ENCODE measurements around the gene ST6GALNAC3.
"Not testable (repeated sequence)": the region's sequence is repeated elsewhere in the genome, so short reads cannot be mapped to it uniquely, and the experiment has no call there.

The ST6GALNAC3 gene

GRCh38 chr1:76625886-76626678 lies 551.5 kb downstream of the ST6GALNAC3 start:
- in situ Hi-C loops (cut with HindIII; ENCODE audit: low pct_unique_long_range_greater_than_20kb, low sequenced_read_pairs), result no loop called here
- DNase-seq (ENCODE audit: low read depth in 1 of 2, low spot score in 1 of 2), result no peak
- TF ChIP-seq JUND (IDR thresholded peaks at IDR 0.05; ENCODE audit: low read depth), result no peak

GRCh38 chr1:76627498-76627897 lies 553.0 kb downstream of the ST6GALNAC3 start:
- TF ChIP-seq JUND (IDR thresholded peaks at IDR 0.05; ENCODE audit: low read depth), result no peak
- no peak for DNase-seq (ENCODE audit: low read depth in 1 of 2, low spot score in 1 of 2)
- in situ Hi-C loops (cut with HindIII; ENCODE audit: low pct_unique_long_range_greater_than_20kb, low sequenced_read_pairs), result no loop called here

- in situ Hi-C loops (cut with HindIII; ENCODE audit: low pct_unique_long_range_greater_than_20kb, low sequenced_read_pairs), result no loop called here
- no peak for DNase-seq (ENCODE audit: low read depth in 1 of 2, low spot score in 1 of 2)
- no peak for TF ChIP-seq JUND (IDR thresholded peaks at IDR 0.05; ENCODE audit: low read depth)
Measured at GRCh38 chr1:76627901-76628300, 553.4 kb downstream of the ST6GALNAC3 start.

- in situ Hi-C loops (cut with HindIII; ENCODE audit: low pct_unique_long_range_greater_than_20kb, low sequenced_read_pairs), result no loop called here
- no peak for TF ChIP-seq JUND (IDR thresholded peaks at IDR 0.05; ENCODE audit: low read depth)
- no peak for DNase-seq (ENCODE audit: low read depth in 1 of 2, low spot score in 1 of 2)
Measured at GRCh38 chr1:76632136-76632535, 557.6 kb downstream of the ST6GALNAC3 start.

GRCh38 chr1:76635784-76636183 lies 561.2 kb downstream of the ST6GALNAC3 start:
- DNase-seq (ENCODE audit: low read depth in 1 of 2, low spot score in 1 of 2), result no peak
- no peak for TF ChIP-seq JUND (IDR thresholded peaks at IDR 0.05; ENCODE audit: low read depth)
- in situ Hi-C loops (cut with HindIII; ENCODE audit: low pct_unique_long_range_greater_than_20kb, low sequenced_read_pairs), result no loop called here

GRCh38 chr1:76639181-76639580 lies 564.6 kb downstream of the ST6GALNAC3 start:
- in situ Hi-C loops (cut with HindIII; ENCODE audit: low pct_unique_long_range_greater_than_20kb, low sequenced_read_pairs), result no loop called here
- DNase-seq (ENCODE audit: low read depth in 1 of 2, low spot score in 1 of 2), result no peak

GRCh38 chr1:76640092-76640491 lies 565.5 kb downstream of the ST6GALNAC3 start:
- no peak for TF ChIP-seq JUND (IDR thresholded peaks at IDR 0.05; ENCODE audit: low read depth)
- in situ Hi-C loops (cut with HindIII; ENCODE audit: low pct_unique_long_range_greater_than_20kb, low sequenced_read_pairs), result no loop called here
- no peak for DNase-seq (ENCODE audit: low read depth in 1 of 2, low spot score in 1 of 2)

More at GRCh38 chr1:76639181-76639580, 564.6 kb downstream of the ST6GALNAC3 start:
- TF ChIP-seq JUND (IDR thresholded peaks at IDR 0.05; ENCODE audit: low read depth), result no peak

GRCh38 chr1:76640723-76641122 lies 566.2 kb downstream of the ST6GALNAC3 start:
- DNase-seq (ENCODE audit: low read depth in 1 of 2, low spot score in 1 of 2), result no peak
- no peak for TF ChIP-seq JUND (IDR thresholded peaks at IDR 0.05; ENCODE audit: low read depth)
- in situ Hi-C loops (cut with HindIII; ENCODE audit: low pct_unique_long_range_greater_than_20kb, low sequenced_read_pairs), result no loop called here

GRCh38 chr1:76644139-76644538 lies 569.6 kb downstream of the ST6GALNAC3 start:
- no peak for DNase-seq (ENCODE audit: low read depth in 1 of 2, low spot score in 1 of 2)

GRCh38 chr1:76652860-76653259 lies 578.3 kb downstream of the ST6GALNAC3 start:
- in situ Hi-C loops (cut with HindIII; ENCODE audit: low pct_unique_long_range_greater_than_20kb, low sequenced_read_pairs); DNase-seq (ENCODE audit: low read depth in 1 of 2, low spot score in 1 of 2): not testable (repeated sequence)

More at GRCh38 chr1:76644139-76644538, 569.6 kb downstream of the ST6GALNAC3 start:
- no peak for TF ChIP-seq JUND (IDR thresholded peaks at IDR 0.05; ENCODE audit: low read depth)
- in situ Hi-C loops (cut with HindIII; ENCODE audit: low pct_unique_long_range_greater_than_20kb, low sequenced_read_pairs), result no loop called here

GRCh38 chr1:76657623-76658022 lies 583.1 kb downstream of the ST6GALNAC3 start:
- TF ChIP-seq JUND (IDR thresholded peaks at IDR 0.05; ENCODE audit: low read depth), result no peak
- in situ Hi-C loops (cut with HindIII; ENCODE audit: low pct_unique_long_range_greater_than_20kb, low sequenced_read_pairs), result no loop called here
- DNase-seq (ENCODE audit: low read depth in 1 of 2, low spot score in 1 of 2), result no peak

- in situ Hi-C loops (cut with HindIII; ENCODE audit: low pct_unique_long_range_greater_than_20kb, low sequenced_read_pairs), result no loop called here
- DNase-seq (ENCODE audit: low read depth in 1 of 2, low spot score in 1 of 2), result no peak
- no peak for TF ChIP-seq JUND (IDR thresholded peaks at IDR 0.05; ENCODE audit: low read depth)
Measured at GRCh38 chr1:76659171-76659940, 584.8 kb downstream of the ST6GALNAC3 start.

- in situ Hi-C loops (cut with HindIII; ENCODE audit: low pct_unique_long_range_greater_than_20kb, low sequenced_read_pairs), result no loop called here
- TF ChIP-seq JUND (IDR thresholded peaks at IDR 0.05; ENCODE audit: low read depth), result no peak
- no peak for DNase-seq (ENCODE audit: low read depth in 1 of 2, low spot score in 1 of 2)
Measured at GRCh38 chr1:76661531-76661930, 587.0 kb downstream of the ST6GALNAC3 start.

Measured in T47D (cell line).